Astrocyte (in vitro differentiated cells and primary cell): ENCODE measurements around the gene CSK. TPM values are rescaled to one million over a fixed set of nuclear protein-coding genes. Genes with fewer than 3 reads are reported as not detected.

Source experiments
- DNase-seq: peaks from one replicate; pipeline ENCODE4 v3.0.0-alpha.2; 2010; ENCODE audit warnings: low read depth
- FAIRE-seq: peaks from 2 replicates; lab custom pipeline; 2011; peaks lifted over from hg19 to GRCh38; lab: Jason Lieb, UNC
- H2AFZ ChIP-seq: 2 replicates; pipeline ENCODE4 v1.6.0; 2012; ENCODE audit warnings: low read depth, low read length, inconsistent platforms
- H3K27ac ChIP-seq: 2 replicates; pipeline ENCODE4 v1.5.1; 2011; ENCODE audit warnings: low read depth, low read length, inconsistent platforms
- H3K27me3 ChIP-seq: 2 replicates; pipeline ENCODE4 v1.6.0; 2011; ENCODE audit warnings: low read length, inconsistent platforms; ENCODE audit not compliant: insufficient read depth
- H3K36me3 ChIP-seq: 2 replicates; pipeline ENCODE4 v1.5.1; 2011; ENCODE audit warnings: low read length, inconsistent platforms; ENCODE audit not compliant: insufficient read depth
- H3K4me1 ChIP-seq: 2 replicates; pipeline ENCODE4 v1.5.1; 2011; ENCODE audit warnings: low read length, inconsistent platforms; ENCODE audit not compliant: insufficient read depth
- H3K4me2 ChIP-seq: 2 replicates; pipeline ENCODE4 v1.6.0; 2012; ENCODE audit warnings: low read length, inconsistent platforms
- H3K4me3 ChIP-seq: 2 replicates; pipeline ENCODE4 v1.5.1; 2011; ENCODE audit warnings: low read depth, mild to moderate bottlenecking, low read length, inconsistent platforms; ENCODE audit not compliant: insufficient read depth
- H3K79me2 ChIP-seq: 2 replicates; pipeline ENCODE4 v1.6.0; 2012; ENCODE audit warnings: mild to moderate bottlenecking, low read length, inconsistent platforms; ENCODE audit not compliant: insufficient read depth
- H3K9ac ChIP-seq: 2 replicates; pipeline ENCODE4 v1.6.0; 2012; ENCODE audit warnings: mild to moderate bottlenecking, low read length, inconsistent platforms
- H3K9me3 ChIP-seq: 2 replicates; pipeline ENCODE4 v1.5.1; 2012; ENCODE audit warnings: low read depth, mild to moderate bottlenecking, low read length, inconsistent platforms; ENCODE audit not compliant: insufficient read depth
- H4K20me1 ChIP-seq: 2 replicates; pipeline ENCODE4 v1.6.0; 2012; ENCODE audit warnings: low read length, inconsistent platforms; ENCODE audit not compliant: insufficient read depth
- H3K27ac Mint-ChIP-seq: one replicate; pipeline ENCODE4 v1.8.0; 2021; ENCODE audit warnings: mild to moderate bottlenecking, mixed read lengths; ENCODE audit not compliant: unreplicated experiment
- H3K27me3 Mint-ChIP-seq: one replicate; pipeline ENCODE4 v1.8.0; 2021; ENCODE audit warnings: low read depth, mixed read lengths; ENCODE audit not compliant: unreplicated experiment
- H3K36me3 Mint-ChIP-seq: one replicate; pipeline ENCODE4 v1.8.0; 2021; ENCODE audit warnings: low read depth, mixed read lengths; ENCODE audit not compliant: unreplicated experiment
- H3K4me1 Mint-ChIP-seq: one replicate; pipeline ENCODE4 v1.8.0; 2021; ENCODE audit warnings: low read depth, mixed read lengths; ENCODE audit not compliant: unreplicated experiment
- H3K4me3 Mint-ChIP-seq: one replicate; pipeline ENCODE4 v1.8.0; 2021; ENCODE audit warnings: mild to moderate bottlenecking, moderate library complexity, mixed read lengths; ENCODE audit not compliant: unreplicated experiment
- H3K9me3 Mint-ChIP-seq: one replicate; pipeline ENCODE4 v1.8.0; 2021; ENCODE audit warnings: mild to moderate bottlenecking, mixed read lengths; ENCODE audit not compliant: unreplicated experiment
- EZH2 ChIP-seq: IDR thresholded peaks from 2 replicates; pipeline ENCODE4 v1.6.1; 2012; ENCODE audit warnings: mild to moderate bottlenecking, low read length, inconsistent platforms; ENCODE audit not compliant: insufficient read depth
- total RNA-seq: library from RNA; stranded (reverse); gene quantifications from 2 replicates; pipeline ENCODE4 v1.2.1, GENCODE V29; 2021
- TF ChIP-seq, protein P1 (sequence below): IDR thresholded peaks from 2 replicates; pipeline ENCODE4 v1.5.1; 2011; ENCODE audit warnings: low read depth, mild to moderate bottlenecking, inconsistent platforms, low read length, moderate library complexity; ENCODE audit not compliant: insufficient read depth

The CSK gene
- total RNA-seq, 1 donor from 2014 or later: 49.8 TPM

GRCh38 chr15:74809956-74810355, 28.1 kb downstream of the CSK start:
- no peak overlapping the region for H3K27ac ChIP-seq
- H3K9me3 Mint-ChIP-seq: no peaks in the 10 kb centered on the region
- H3K36me3 Mint-ChIP-seq: no peaks in the 10 kb centered on the region
- H2AFZ ChIP-seq: no peak overlapping the region
- FAIRE-seq (no peak), DNase-seq (no peak)
- H3K27ac Mint-ChIP-seq: no peak overlapping the region
- H3K4me1 ChIP-seq: peaks cover 8% of the 10 kb centered on the region
- H3K4me3 ChIP-seq: no peak overlapping the region
- peaks cover 5% of the 10 kb centered on the region for H3K27me3 Mint-ChIP-seq
- no peak overlapping the region for H3K4me3 Mint-ChIP-seq
- H3K9me3 ChIP-seq: no peaks in the 10 kb centered on the region
- no peaks in the 10 kb centered on the region for H4K20me1 ChIP-seq
- no peaks in the 10 kb centered on the region for H3K79me2 ChIP-seq
- TF ChIP-seq EZH2: no peak
- TF ChIP-seq, protein P1, sequence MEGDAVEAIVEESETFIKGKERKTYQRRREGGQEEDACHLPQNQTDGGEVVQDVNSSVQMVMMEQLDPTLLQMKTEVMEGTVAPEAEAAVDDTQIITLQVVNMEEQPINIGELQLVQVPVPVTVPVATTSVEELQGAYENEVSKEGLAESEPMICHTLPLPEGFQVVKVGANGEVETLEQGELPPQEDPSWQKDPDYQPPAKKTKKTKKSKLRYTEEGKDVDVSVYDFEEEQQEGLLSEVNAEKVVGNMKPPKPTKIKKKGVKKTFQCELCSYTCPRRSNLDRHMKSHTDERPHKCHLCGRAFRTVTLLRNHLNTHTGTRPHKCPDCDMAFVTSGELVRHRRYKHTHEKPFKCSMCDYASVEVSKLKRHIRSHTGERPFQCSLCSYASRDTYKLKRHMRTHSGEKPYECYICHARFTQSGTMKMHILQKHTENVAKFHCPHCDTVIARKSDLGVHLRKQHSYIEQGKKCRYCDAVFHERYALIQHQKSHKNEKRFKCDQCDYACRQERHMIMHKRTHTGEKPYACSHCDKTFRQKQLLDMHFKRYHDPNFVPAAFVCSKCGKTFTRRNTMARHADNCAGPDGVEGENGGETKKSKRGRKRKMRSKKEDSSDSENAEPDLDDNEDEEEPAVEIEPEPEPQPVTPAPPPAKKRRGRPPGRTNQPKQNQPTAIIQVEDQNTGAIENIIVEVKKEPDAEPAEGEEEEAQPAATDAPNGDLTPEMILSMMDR: no peak
- no peak overlapping the region for H3K4me2 ChIP-seq
- H3K27me3 ChIP-seq: no peaks in the 10 kb centered on the region
- no peak overlapping the region for H3K9ac ChIP-seq
- H3K36me3 ChIP-seq: no peaks in the 10 kb centered on the region
- H3K4me1 Mint-ChIP-seq: peaks cover 11% of the 10 kb centered on the region

DNA sequence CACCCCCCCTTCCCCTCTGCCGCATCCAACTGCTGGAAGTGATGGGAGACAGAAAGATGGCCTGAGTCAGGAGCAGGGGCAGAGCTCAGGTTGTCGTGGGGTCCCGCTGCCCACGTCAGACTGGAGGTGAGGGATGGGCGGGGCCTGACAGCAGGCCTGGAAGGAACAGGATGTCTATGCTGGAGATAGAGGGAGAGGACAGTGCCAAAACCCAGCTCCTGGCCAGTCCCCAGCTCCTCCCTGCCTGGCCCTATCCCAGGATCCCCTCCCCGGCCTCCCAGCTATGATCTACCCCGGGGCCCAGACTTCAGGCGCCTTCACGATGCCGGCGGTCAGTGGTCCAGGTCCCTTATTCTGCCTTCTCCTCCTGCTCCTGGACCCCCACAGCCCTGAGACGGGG, 30.7 kb downstream of the CSK start, which contains the start of gene LMAN1L:
TSS of gene LMAN1L (plus strand) at position 303 of the 400 bp plus-strand sequence. CDS start at position 323, 20 bp downstream.
- no peak for FAIRE-seq
- Mint-ChIP-seq H3K27me3 (peaks cover 5% of the 10 kb centered on the region), H3K36me3 (no peaks in the 10 kb centered on the region), H3K4me3 (no peak within 1 kb of the TSS), H3K9me3 (no peaks in the 10 kb centered on the region), H3K4me1 (peaks cover 17% of the 10 kb centered on the region), H3K27ac (no peak within 1 kb of the TSS)
- no peak within 1 kb of the TSS for H3K9ac ChIP-seq
- no peaks in the 10 kb centered on the region for H3K27me3 ChIP-seq
- no peak within 1 kb of the TSS for H3K4me2 ChIP-seq
- no peaks in the 10 kb centered on the region for H3K79me2 ChIP-seq
- H3K36me3 ChIP-seq: no peaks in the 10 kb centered on the region
- H3K9me3 ChIP-seq: no peaks in the 10 kb centered on the region
- no peak within 1 kb of the TSS for H3K27ac ChIP-seq
- TF ChIP-seq, protein P1: no peak
- no peak for TF ChIP-seq EZH2
- no peak within 1 kb of the TSS for H2AFZ ChIP-seq
- H3K4me3 ChIP-seq: no peak within 1 kb of the TSS
- no peak for DNase-seq
- no peaks in the 10 kb centered on the region for H4K20me1 ChIP-seq
- H3K4me1 ChIP-seq: peaks cover 10% of the 10 kb centered on the region

GRCh38 chr15:74815121-74815934, 33.4 kb downstream of the CSK start:
- Histone ChIP-seq H3K4me3 (no peak overlapping the region), H3K27me3 (no peaks in the 10 kb centered on the region), H3K9ac (no peak overlapping the region), H3K27ac (no peak overlapping the region), H3K36me3 (no peaks in the 10 kb centered on the region), H4K20me1 (no peaks in the 10 kb centered on the region), H2AFZ (no peak overlapping the region), H3K4me2 (no peak overlapping the region), H3K79me2 (no peaks in the 10 kb centered on the region), H3K4me1 (peaks cover 8% of the 10 kb centered on the region), H3K9me3 (no peaks in the 10 kb centered on the region)
- no peak for TF ChIP-seq EZH2
- TF ChIP-seq, protein P1: no peak
- Mint-ChIP-seq H3K27me3 (peaks cover 11% of the 10 kb centered on the region), H3K4me3 (no peak overlapping the region), H3K9me3 (no peaks in the 10 kb centered on the region), H3K36me3 (no peaks in the 10 kb centered on the region), H3K27ac (no peak overlapping the region), H3K4me1 (peaks cover 7% of the 10 kb centered on the region)
- DNase-seq (no peak), FAIRE-seq (no peak)
